ENCODE results near the gene NRARP. TPM values are rescaled to one million over a fixed set of nuclear protein-coding genes. Genes with fewer than 3 reads are reported as not detected.

NRARP gene
- total RNA-seq, 1 donor from 2014 or later, result 2.2 TPM

DNA sequence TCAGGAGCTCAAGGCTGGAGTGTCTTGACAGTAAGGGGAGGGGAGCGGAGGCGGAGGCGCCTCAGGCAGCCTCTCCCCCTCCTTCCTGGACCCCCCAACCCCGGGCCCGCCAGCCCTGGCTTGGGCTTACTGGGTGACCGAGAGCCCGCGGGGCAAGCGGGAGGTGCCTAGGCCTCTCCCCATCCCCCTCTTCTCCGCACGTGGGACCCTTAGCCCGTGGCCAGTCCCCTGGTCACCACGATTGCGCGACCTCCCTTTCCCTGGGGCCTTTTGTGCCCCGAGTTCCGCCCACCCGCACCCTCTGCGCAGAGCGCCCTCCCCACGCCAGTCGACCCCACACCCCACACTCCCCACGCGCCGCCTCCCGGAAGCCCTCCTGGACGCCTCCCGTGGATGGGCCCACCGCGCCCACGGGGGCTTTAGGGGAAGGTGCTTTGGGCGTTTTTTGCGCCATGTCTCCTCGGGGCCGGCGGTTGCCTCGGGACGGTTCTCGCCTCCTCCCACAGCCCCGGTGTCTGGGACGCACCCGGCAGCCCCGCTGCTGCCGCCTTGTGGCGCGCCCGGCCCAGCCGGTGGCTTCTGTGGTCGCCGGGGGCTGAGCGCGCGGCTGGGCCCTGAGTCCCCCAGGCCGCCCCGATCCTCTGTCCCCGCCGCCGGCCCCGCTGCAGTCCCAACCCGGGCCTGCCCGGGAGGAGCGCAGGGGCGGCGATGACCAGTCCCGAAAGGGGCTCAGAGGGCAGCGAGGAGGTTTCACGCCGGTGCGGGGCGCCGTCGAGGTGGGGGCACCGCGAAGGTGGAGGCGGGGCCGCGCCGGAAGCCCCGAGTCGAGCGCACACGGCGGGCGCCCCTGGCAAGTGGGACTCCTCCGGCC is 21.4 kb downstream of the NRARP start:
- no peak overlapping the region for H3K4me3 ChIP-seq (ENCODE audit: low read depth, low read length)
- TF ChIP-seq, protein P1, sequence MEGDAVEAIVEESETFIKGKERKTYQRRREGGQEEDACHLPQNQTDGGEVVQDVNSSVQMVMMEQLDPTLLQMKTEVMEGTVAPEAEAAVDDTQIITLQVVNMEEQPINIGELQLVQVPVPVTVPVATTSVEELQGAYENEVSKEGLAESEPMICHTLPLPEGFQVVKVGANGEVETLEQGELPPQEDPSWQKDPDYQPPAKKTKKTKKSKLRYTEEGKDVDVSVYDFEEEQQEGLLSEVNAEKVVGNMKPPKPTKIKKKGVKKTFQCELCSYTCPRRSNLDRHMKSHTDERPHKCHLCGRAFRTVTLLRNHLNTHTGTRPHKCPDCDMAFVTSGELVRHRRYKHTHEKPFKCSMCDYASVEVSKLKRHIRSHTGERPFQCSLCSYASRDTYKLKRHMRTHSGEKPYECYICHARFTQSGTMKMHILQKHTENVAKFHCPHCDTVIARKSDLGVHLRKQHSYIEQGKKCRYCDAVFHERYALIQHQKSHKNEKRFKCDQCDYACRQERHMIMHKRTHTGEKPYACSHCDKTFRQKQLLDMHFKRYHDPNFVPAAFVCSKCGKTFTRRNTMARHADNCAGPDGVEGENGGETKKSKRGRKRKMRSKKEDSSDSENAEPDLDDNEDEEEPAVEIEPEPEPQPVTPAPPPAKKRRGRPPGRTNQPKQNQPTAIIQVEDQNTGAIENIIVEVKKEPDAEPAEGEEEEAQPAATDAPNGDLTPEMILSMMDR (conservative IDR thresholded peaks at IDR 0.05; ENCODE audit: low read depth, low read length), result no peak
- no peak for DNase-seq (ENCODE audit: low read depth)

DNA sequence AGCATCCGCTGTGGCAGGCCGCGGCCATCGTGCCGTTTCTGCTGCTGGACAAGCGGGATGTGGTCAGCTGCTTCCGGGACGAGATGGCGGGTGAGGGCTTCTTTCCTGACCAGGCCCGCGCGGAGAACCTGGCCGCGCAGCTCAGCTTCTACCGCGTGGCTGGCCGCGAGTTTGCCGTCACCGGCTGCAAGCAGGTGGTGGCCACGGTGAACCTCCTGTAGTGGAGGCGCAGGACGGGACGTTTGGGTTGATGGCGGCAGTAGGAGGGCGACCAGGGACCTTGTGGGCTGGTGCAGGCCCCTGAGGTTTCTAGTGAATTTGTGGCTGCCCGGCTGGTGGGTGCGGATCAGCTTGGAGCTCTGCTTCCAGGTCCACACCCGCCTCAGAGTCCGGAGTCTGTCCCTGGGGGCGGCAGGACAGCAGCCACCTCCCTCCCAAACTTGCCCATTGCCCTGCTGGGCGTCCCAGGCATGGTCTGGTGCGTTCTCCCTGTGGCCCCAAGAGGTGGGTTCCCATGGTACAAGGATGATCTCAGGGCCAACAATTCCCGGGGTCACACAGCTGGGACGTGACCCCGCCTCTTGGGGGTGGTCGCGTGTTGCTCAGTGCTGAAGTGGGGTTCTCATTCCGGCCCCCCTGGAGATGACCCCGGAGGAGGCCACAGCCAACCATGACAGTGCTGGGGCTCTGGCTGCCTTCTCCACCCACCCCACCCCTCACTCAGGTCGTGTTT is 22.2 kb downstream of the NRARP start:
- TF ChIP-seq, protein P1 (conservative IDR thresholded peaks at IDR 0.05; ENCODE audit: low read depth, low read length), result no peak
- no peak for DNase-seq (ENCODE audit: low read depth)
- H3K4me3 ChIP-seq (ENCODE audit: low read depth, low read length), result no peak overlapping the region

DNA sequence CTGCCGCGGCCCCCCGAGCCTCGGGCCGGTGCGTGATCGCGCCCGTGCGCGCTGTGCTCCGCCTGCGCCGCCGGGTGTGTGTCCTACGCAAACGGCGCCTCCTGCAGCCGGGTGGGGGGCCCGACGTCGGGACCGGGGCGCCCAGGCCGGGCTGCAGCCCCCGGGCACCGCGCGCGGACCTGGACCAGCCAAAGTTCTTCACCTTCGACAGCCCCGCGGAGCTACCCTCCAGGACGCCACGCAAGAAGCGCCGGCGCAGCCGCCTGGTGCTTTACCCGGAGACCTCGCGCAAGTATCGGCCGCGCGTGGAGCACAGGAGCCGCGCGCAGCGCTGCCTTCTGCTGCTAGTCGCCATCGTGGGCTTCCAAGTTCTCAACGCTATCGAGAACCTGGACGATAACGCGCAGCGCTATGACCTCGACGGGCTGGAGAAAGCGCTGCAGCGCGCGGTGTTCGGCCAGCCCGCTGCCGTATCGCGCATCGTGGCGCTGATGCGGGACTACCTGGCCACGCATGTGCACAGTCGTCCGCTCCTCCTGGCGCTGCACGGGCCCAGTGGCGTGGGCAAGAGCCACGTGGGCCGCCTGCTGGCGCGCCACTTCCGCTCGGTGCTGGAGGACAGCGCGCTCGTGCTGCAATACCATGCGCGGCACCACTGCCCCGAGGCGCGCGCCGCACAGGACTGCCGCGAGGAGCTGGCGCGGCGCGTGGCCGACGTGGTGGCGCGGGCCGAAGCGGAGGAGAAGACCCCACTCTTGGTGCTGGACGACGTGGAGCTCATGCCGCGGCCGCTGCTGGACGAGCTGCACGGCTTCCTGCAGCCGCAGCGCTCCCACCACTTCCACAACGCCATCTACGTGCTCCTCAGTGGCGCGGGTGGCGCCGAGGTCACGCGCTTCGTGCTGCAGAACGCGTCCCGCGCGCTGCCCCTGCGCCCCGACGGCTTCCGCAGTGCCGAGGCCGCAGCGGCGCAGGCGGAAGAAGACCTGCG is 23.1 kb downstream of the NRARP start:
- peak overlapping the region; percentile 69 for H3K4me3 ChIP-seq (ENCODE audit: low read depth, low read length)
- TF ChIP-seq, protein P1 (conservative IDR thresholded peaks at IDR 0.05; ENCODE audit: low read depth, low read length), result no peak
- no peak for DNase-seq (ENCODE audit: low read depth)

DNA sequence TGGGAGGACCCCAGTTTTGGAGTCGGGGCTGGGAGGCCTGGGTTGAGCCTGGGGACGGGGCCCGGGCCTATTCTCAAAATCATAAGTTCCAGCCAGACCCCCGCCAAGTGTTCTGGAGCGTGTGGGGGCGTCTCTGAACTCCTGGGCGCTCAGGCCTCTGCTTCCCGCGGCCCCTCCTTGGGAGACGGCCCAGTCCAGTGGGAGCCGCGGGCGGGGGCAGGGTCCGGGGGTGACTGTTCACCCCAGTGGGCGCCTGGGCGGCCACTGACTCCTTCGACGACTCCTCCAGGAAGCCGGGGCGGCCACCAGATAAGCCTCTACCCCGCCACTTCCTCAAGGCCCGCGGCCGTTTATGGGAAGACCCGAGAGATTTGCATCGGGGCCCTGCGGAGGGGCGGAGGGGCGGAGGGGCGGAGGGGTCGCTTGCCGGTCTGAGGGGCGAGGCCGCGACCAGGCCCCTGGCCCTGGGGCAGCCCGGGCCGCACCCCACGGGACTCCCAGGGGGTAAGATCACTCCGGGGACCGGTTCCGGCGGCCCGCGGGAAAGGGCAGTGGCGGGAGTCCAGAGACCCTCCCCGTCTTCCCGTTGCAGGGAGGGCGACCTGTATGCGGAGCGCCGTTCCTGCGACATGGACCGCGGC is 23.9 kb downstream of the NRARP start:
- TF ChIP-seq, protein P1 (conservative IDR thresholded peaks at IDR 0.05; ENCODE audit: low read depth, low read length), result no peak
- H3K4me3 ChIP-seq (ENCODE audit: low read depth, low read length), result peak overlapping the region; percentile 69
- no peak for DNase-seq (ENCODE audit: low read depth)

DNA sequence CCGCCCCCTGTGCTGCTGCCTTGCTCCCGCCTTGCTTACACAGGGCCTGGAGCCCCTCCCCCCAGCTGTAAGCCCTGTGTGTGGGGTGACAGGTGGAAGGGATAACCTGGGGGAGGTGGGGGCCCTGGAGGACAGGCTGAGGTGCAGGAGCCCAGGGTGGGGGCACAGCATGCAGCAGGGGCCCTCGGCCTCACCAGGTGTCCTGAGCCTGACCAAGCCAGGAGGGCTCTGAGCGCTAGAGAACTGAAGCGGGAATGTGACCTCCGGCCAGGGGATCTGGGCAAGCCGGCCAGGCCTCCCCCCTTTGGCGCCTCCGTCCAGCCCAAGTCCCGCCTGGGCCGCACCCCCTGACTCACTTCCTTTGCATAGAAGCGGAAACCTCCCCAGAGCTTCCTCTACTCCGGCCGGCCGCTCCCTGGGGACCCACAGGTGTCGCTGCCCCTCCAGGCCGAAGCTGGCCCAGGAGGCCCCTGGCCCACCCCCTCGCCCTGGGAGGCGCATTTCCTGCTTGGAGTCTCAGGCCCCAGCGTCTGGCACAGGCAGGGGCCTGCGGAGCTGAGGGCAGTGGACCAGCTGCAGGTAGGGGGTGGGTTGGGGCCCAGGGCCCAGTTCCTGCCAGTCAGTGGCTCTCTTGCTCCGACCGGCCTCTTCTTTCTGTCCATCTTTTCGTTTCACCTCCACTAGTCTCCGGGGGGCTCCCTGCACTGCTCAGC is 24.6 kb downstream of the NRARP start, which contains the start of gene TOR4A:
Gene TOR4A (plus strand): TSS at position 398 of the 713 bp plus-strand sequence. CDS start 964 bp downstream, outside the sequence.
- TF ChIP-seq, protein P1 (conservative IDR thresholded peaks at IDR 0.05; ENCODE audit: low read depth, low read length), result peak; percentile 42
- DNase-seq (ENCODE audit: low read depth), result no peak
- peak within 1 kb of the TSS; percentile 69 for H3K4me3 ChIP-seq (ENCODE audit: low read depth, low read length)
